DND-41 (cell line): Measurements from ENCODE around the gene TOX2.

Experiments
- EZH2 ChIP-seq: IDR thresholded peaks from 3 replicates; pipeline ENCODE4 v1.6.1; 2012; ENCODE audit warnings: borderline replicate concordance, low read depth, mild to moderate bottlenecking, moderate library complexity, low read length, inconsistent platforms; ENCODE audit not compliant: severe bottlenecking
- TF ChIP-seq, protein P1 (sequence below): IDR thresholded peaks from 2 replicates; pipeline ENCODE4 v1.5.1; 2012; ENCODE audit warnings: borderline replicate concordance, low read length, moderate library complexity, mild to moderate bottlenecking; ENCODE audit not compliant: poor library complexity, severe bottlenecking; ENCODE audit errors: extremely low read depth

DNA sequence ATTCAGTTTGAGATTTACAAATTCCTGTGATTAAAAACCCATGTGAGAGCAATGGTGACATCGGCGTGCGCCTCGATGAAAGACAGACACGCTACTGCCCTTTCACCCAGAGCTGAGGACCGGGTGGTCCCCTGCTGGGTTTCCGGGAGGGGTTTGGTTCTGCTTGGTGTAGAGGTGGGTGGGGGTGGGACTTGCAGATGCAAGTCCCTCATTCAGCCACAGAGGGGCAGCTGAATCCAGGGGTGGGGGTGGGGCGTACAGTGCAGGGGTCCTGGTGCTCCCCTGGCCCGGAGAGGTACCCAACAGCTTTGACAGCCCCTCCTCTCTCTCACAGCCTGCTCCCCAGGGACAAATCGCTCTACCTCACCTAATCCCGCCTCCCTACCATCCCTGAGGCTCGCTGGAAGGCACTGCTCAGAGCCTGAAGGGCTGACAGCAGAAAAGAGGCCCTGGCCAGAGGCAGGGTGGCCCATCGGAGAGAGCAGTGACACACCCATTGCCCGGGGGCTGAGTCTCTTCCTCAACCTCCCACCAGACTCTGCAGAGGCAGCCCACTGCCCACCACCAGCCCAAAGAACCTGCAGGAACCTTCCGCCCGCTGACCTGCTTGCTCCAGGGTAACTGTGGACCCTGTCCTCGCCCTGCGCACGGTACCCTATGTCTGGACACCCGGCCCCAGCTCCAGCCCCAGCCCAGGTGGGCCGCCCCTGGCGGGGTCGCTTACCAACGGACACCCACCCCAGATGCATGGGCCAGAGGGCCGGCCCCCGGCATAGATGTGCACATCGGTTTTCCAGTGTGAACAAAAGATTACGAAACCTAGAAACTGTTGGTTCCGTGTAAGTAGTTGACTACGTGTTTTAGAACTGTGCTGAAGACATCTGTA is 153.9 kb downstream of the TOX2 start:
- TF ChIP-seq, protein P1, sequence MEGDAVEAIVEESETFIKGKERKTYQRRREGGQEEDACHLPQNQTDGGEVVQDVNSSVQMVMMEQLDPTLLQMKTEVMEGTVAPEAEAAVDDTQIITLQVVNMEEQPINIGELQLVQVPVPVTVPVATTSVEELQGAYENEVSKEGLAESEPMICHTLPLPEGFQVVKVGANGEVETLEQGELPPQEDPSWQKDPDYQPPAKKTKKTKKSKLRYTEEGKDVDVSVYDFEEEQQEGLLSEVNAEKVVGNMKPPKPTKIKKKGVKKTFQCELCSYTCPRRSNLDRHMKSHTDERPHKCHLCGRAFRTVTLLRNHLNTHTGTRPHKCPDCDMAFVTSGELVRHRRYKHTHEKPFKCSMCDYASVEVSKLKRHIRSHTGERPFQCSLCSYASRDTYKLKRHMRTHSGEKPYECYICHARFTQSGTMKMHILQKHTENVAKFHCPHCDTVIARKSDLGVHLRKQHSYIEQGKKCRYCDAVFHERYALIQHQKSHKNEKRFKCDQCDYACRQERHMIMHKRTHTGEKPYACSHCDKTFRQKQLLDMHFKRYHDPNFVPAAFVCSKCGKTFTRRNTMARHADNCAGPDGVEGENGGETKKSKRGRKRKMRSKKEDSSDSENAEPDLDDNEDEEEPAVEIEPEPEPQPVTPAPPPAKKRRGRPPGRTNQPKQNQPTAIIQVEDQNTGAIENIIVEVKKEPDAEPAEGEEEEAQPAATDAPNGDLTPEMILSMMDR, result peak; percentile 28
- peak; percentile 75 for TF ChIP-seq EZH2
